GM03348 (cell line): ENCODE data around the gene SIK3.
A peak's percentile ranks its signal among the peaks of the same experiment; 100 is the strongest.
"Not testable (repeated sequence)": the region's sequence is repeated elsewhere in the genome, so short reads cannot be mapped to it uniquely, and the experiment has no call there.

Experiments used
- DNase-seq: peaks from one replicate; pipeline ENCODE4 v3.0.0; 2012; ENCODE audit warnings: low spot score

SIK3 gene

DNA sequence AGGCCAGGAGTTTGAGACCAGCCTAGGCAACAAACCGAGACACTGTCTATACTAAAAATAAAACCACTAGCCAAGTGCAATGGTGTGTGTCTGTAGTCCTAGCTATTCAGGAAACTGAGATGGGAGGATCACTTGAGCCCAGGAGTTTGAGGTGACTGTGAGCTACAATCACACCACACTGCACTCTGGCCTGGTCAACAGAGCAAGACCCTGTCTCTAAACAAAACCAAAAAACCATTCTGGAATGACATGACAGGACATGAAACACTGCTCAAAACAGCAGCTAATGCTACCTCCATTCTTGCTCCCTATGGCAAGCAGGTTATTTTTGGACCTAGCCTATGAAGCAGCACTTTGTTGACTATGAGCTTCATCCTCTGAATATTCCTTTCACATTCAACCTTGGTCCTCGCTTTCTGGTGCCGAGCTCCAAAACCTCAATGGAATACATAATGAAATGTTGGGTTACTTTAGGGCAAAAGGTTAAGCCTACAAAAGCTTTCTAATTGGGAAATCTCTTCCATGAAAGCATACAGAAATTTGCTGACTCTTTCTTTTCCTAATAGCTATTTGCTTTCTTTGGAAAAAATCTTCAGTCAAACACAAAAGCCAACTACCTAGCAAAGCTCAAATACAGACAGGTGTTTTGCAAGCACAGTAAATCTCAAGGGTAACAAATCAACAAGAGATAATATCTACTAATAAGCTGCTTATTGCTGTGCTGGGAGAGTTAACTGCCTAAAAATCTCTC lies 21.1 kb downstream of the SIK3 start:
- no peak for DNase-seq

- no peak for DNase-seq
These were observed 23.0 kb downstream of the SIK3 start for GRCh38 chr11:117075186-117075585.

DNA sequence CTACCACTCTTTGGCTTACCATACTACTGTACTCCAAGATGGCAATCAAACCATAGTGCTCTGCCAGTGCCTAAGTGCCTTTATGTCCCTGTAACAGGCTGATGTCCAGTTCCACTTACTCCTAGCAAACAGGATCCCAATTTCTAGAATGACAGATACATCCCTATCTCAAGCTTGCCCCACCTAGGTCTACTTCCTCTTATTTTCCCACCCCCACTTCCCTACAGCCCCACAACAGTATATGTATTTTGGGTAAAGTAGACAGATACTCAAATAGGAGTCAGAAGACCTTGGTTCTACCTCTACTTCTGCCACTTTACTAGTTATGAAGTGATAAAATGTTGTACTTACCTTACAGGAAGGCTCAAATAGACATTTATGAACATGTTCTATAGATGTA lies 24.1 kb downstream of the SIK3 start:
- DNase-seq, result no peak

GRCh38 chr11:117073539-117073938 lies 24.7 kb downstream of the SIK3 start:
- no peak for DNase-seq

DNA sequence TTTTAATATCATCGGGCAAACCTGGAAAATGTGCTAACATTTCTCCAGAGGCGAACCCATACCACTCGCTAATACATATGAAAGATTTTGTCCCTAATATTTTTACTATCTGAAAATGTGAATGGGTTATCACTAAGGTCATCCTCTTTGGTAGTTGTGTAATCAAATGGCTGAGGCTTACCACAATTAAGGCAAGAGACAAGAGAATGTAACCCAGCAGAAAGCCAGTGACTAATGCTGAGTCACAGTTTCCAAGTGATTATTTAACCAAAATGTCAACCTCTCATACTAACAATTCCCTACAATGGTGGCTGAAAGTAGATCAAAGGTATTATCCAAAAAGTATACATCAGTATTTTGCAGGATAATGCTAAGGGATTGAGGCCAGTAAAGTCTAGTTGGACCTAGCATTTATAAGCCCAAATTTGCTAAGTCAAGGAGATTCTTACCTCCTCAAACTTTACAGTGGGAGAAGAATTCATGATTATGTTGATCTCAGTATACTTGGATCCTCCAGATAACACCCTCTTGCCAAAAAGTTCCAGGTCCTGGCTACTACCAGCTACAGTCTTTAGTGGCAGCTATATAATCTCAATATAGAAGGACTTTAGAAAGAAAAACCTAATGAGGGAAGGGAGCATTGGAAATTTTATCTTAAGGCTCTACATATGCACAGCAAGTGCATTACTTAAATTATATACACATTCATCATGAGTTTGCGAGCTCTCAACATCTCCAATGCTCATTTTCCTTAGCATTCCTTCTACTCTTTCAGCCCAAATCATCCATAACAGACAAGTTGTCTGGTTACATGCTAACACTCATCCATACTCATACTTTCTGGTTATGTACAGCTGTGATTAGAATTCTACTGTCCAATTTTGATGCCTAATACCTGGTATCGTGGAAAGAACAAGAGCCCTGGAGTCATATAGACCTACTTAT lies 25.4 kb downstream of the SIK3 start:
- peak; percentile 82 for DNase-seq

DNA sequence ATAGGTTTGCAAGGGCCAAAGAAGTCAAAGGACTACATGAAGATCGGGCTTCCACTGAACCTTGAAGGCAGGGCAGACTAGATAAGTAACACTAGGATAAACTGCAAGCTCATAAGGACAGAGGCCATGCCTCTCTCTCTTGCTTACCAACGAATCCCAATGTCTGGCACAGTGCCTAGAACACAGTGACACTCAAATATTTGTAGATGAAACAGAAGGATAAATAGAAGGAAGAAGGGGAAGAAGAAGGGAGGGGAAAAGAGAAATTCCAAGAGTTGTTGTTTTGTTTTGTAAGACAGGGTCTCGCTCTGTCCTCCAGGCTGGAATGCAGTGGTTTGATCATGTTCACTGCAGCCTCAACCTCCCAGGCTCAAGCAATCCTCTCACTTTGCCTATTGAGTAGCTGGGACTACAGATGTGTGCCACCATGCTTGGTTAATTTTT lies 26.9 kb downstream of the SIK3 start:
- no peak for DNase-seq

GRCh38 chr11:117070016-117070415 lies 28.2 kb downstream of the SIK3 start:
- no peak for DNase-seq

DNA sequence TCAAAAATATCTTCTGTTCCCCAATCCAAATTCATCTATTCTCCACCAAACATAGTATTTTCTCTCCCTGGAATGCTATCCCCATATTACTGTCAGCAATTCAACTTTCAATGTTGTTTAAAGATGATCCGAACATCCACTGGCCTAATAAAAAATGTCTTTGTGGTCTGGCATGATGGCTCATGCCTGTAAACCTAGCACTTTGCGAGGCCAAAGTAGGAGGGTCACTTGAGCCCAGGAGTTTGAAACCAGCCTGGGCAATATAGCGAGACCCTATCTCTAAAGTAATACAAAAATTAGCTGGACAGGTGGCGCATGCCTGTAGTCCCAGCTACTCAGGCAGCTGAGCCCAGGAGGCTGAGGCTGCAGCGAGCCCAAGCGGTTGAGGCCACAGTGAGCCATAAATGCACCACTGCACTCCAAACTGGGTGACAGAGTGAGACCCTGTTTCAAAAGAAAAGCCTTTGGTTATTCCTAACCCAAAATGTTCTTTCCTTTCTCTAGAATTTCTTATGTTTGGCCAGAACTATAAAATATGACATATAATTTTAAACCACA lies 29.8 kb downstream of the SIK3 start:
- no peak for DNase-seq

DNA sequence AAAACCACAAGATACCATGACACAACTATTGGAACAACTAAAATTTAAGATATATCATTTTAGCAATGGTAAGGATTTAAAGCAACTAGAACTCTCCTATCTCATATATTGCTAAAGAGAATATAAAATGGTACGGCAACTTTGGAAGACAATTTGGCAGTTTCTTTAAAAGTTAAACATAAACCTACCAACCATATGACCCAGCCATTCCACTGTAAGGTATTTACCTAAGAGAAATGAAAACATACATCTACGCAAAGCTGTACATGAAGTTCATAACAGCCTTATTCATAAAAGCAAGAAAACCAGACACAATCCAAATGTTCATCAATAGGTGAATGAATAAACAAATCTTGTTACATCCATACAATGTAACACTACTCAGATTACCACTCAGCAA lies 31.3 kb downstream of the SIK3 start:
- DNase-seq, result no peak

GRCh38 chr11:117064275-117064674 lies 34.0 kb downstream of the SIK3 start:
- peak; percentile 48 for DNase-seq

DNA sequence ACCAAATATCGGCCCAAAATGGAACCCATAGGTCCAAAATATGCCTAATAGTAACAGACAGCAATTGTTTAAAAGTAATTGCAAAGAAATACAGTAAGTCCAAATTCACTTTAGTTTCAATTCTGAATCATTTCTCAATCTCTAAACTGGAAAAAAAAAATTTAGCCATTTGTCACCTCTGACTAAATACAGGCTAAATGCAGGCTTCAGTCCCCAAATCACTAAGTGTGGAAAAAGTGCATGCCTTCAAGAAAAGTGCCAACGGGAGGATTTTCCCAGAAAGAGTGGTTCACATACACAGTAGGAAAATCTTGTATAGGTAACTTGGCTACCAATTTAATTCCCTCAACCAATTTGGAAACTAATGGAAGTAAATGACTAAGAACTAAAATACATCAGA lies 35.7 kb downstream of the SIK3 start:
- DNase-seq, result no peak

DNA sequence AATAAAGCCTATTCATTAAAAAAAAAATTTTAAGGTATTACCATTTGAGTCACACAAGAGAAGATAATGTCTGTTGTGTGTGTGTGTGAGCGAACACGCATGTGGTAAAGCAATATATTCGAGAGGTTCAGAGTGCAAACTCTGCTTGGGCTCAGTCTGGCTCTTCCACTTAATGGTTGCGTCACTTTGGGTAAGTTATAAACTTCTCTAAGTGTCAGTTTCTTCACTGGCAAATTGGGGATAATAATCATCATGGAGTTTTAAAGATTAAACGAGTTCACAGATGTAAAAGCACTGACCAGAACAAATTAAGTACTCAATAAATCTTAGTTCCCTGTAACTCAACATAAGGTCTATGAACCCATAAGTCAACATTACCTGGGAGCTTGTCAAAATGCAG lies 37.0 kb downstream of the SIK3 start:
- DNase-seq, result no peak

- DNase-seq, result no peak
These were observed 38.5 kb downstream of the SIK3 start for GRCh38 chr11:117059611-117060148.

DNA sequence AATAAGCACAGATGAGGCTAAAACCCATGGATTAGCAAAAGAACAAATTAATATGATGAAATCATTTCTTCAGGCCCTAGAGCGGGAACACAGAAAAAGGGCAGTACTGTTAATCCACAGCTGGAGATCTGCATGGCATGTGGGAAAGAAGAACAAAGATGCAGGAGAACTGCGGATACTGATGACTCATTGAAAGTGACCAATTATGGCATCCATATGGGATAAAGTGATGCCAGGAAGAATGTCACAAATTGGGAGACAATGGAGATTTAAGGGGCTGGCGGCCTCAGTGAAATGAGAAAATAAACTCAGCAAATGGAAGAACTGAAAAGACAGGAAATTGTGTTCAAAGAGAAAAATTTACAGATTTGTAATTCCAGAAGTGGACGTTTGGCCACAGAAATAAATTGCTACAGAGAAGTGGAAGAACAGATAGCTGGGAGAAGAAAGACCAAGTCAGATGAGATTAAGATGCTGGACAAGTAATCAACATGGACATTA lies 39.4 kb downstream of the SIK3 start:
- DNase-seq, result peak; percentile 65

- no peak for DNase-seq
These were observed 40.5 kb downstream of the SIK3 start for GRCh38 chr11:117057727-117058126.

DNA sequence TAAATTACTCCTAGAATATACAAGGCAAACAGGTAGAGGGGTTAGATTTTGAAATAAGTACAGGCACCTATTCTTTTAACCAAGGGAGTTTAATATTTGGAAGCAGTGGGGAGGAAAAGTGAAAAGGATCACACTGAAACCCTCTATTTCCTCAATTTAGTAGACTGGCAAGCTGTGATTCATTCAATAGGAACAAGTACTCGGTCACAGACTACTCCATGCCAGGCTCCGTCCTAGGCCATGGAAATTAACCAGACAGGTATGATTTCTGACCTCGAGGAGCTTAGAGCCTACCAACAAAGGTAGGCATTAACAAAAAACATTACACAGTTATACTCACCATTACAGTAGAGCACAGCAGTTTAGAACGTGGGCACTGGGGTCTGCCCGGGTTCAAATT lies 40.9 kb downstream of the SIK3 start:
- DNase-seq, result no peak

DNA sequence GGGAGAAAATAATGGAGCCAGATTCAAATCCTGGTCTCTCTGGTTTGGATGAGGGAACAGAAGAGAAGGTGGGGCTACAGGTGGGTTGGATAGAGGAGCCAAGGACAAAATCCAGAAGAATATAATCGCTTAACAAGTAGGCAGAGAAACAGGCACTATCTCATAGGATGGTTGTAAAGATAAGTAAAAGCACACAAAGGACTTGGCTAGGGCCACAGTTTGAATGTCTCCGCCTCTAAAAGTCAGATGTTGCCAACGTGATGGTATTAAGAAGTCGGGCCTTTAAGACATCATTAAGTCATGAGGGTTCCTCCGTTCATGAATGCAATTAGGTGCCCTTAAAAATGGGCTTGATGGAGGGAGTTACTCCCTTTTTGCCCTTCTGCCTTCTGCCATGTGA lies 42.8 kb downstream of the SIK3 start:
- no peak for DNase-seq

DNA sequence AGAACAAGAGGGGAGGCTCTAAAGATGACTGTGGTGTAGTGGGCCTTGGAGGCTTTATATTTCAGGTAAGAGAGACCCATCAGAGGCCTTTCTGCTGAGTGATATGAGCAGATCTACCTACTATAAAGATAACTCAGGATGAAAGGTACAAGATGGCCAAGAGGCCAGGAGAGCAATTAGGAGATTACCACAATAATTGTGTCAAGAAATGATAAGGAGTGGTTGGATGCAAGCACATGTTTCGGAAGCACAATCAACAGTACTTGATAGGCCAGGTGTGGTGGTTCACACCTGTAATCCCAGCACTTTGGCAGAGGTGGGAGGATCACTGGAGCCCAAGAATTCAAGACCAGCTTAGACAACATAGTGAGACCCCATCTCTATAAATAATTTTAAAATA lies 43.8 kb downstream of the SIK3 start:
- DNase-seq, result no peak

GRCh38 chr11:117052196-117053149 lies 45.8 kb downstream of the SIK3 start:
- no peak for DNase-seq

DNA sequence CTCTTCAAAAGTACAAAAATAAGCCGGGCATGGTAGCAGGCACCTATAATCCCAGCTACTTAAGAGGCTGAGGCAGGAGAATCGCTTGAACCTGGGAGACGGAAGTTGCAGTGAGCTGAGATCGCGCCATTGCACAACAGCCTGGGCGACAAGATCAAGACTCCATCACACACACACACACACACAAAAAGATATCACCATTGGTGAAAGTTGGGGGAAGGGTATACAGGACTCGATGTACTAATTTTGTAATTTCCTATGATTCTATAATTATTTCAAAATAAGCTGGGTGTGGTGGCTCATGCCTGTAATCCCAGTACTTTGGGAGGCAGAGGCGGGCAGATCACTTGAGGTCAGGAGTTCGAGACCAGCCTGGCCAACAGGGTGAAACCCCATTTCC lies 48.1 kb downstream of the SIK3 start:
- DNase-seq, result not testable (repeated sequence)

- DNase-seq, result not testable (repeated sequence)
These were observed 51.6 kb downstream of the SIK3 start for GRCh38 chr11:117046627-117047026.
